ENCODE measurements around the gene STX2.

The STX2 gene

GRCh38 chr12:130847112-130847511, 8.1 kb upstream of the STX2 start:
- Histone ChIP-seq H3K79me2 (ENCODE audit: insufficient read depth, low read length) (no peaks in the 10 kb centered on the region), H3K4me3 (ENCODE audit: insufficient read depth, low read length, poor library complexity, severe bottlenecking) (no peak overlapping the region), H3K27me3 (ENCODE audit: low read length) (no peaks in the 10 kb centered on the region), H3K4me2 (ENCODE audit: low read depth, low read length, poor library complexity, severe bottlenecking) (no peak overlapping the region), H3F3A (ENCODE audit: insufficient read depth) (no peaks in the 10 kb centered on the region), H2AFZ (ENCODE audit: low read depth, low read length, severe bottlenecking) (no peak overlapping the region), H3K9me3 (ENCODE audit: insufficient read depth, low read length) (no peaks in the 10 kb centered on the region), H3K9ac (ENCODE audit: low read length) (no peak overlapping the region), H3K36me3 (ENCODE audit: low read length) (no peaks in the 10 kb centered on the region), H3K27ac (ENCODE audit: low read depth, low read length) (no peak overlapping the region), H4K20me1 (ENCODE audit: low read depth, low read length) (no peaks in the 10 kb centered on the region), H3K9me2 (replicated peaks; ENCODE audit: insufficient read depth, low read length) (no peaks in the 10 kb centered on the region)
- no peak for TF ChIP-seq CTCF (IDR thresholded peaks at IDR 0.05; ENCODE audit: insufficient read depth, low read length, poor library complexity, severe bottlenecking)
- TF ChIP-seq EZH2phosphoT487 (conservative IDR thresholded peaks at IDR 0.05; ENCODE audit: low read length) = no peak

GRCh38 chr12:130846369-130846768, 7.3 kb upstream of the STX2 start:
- Histone ChIP-seq H3K27me3 (ENCODE audit: low read length) (no peaks in the 10 kb centered on the region), H3K36me3 (ENCODE audit: low read length) (no peaks in the 10 kb centered on the region), H3F3A (ENCODE audit: insufficient read depth) (no peaks in the 10 kb centered on the region), H3K27ac (ENCODE audit: low read depth, low read length) (no peak overlapping the region), H3K4me2 (ENCODE audit: low read depth, low read length, poor library complexity, severe bottlenecking) (no peak overlapping the region), H3K9ac (ENCODE audit: low read length) (no peak overlapping the region), H3K4me3 (ENCODE audit: insufficient read depth, low read length, poor library complexity, severe bottlenecking) (no peak overlapping the region), H4K20me1 (ENCODE audit: low read depth, low read length) (no peaks in the 10 kb centered on the region), H2AFZ (ENCODE audit: low read depth, low read length, severe bottlenecking) (no peak overlapping the region), H3K79me2 (ENCODE audit: insufficient read depth, low read length) (no peaks in the 10 kb centered on the region), H3K9me2 (replicated peaks; ENCODE audit: insufficient read depth, low read length) (no peaks in the 10 kb centered on the region), H3K9me3 (ENCODE audit: insufficient read depth, low read length) (no peaks in the 10 kb centered on the region)
- no peak for TF ChIP-seq EZH2phosphoT487 (conservative IDR thresholded peaks at IDR 0.05; ENCODE audit: low read length)
- no peak for TF ChIP-seq CTCF (IDR thresholded peaks at IDR 0.05; ENCODE audit: insufficient read depth, low read length, poor library complexity, severe bottlenecking)

GRCh38 chr12:130839770-130840404, 837 bp upstream of the STX2 start:
- TF ChIP-seq EZH2phosphoT487 (conservative IDR thresholded peaks at IDR 0.05; ENCODE audit: low read length) (no peak), CTCF (IDR thresholded peaks at IDR 0.05; ENCODE audit: insufficient read depth, low read length, poor library complexity, severe bottlenecking) (no peak)
- 0 out of 2 replicates have a peak, but pooled peaks cover 3% of the 10 kb centered on the region for H3F3A ChIP-seq (ENCODE audit: insufficient read depth)
- H3K4me2 ChIP-seq (ENCODE audit: low read depth, low read length, poor library complexity, severe bottlenecking) = peak overlapping the region; percentile 96
- H3K27me3 ChIP-seq (ENCODE audit: low read length) = no peaks in the 10 kb centered on the region
- no peak overlapping the region for H3K27ac ChIP-seq (ENCODE audit: low read depth, low read length)
- H3K36me3 ChIP-seq (ENCODE audit: low read length) = no peaks in the 10 kb centered on the region
- H3K9me3 ChIP-seq (ENCODE audit: insufficient read depth, low read length) = no peaks in the 10 kb centered on the region
- H3K4me3 ChIP-seq (ENCODE audit: insufficient read depth, low read length, poor library complexity, severe bottlenecking) = peak overlapping the region; percentile 62
- no peaks in the 10 kb centered on the region for H4K20me1 ChIP-seq (ENCODE audit: low read depth, low read length)
- peak overlapping the region; percentile 36; the same call in 1 of the 2 replicates for H3K9ac ChIP-seq (ENCODE audit: low read length)
- no peaks in the 10 kb centered on the region for H3K9me2 ChIP-seq (replicated peaks; ENCODE audit: insufficient read depth, low read length)
- H3K79me2 ChIP-seq (ENCODE audit: insufficient read depth, low read length) = 0 out of 2 replicates have a peak, but pooled peaks cover 4% of the 10 kb centered on the region
- peak overlapping the region; percentile 100 for H2AFZ ChIP-seq (ENCODE audit: low read depth, low read length, severe bottlenecking)

Data from SU-DHL-6 (cell line).